GM23338 (cell line): ENCODE results near the gene STX16. TPM values are rescaled to one million over a fixed set of nuclear protein-coding genes. Genes with fewer than 3 reads are reported as not detected.

Experiments
- ATAC-seq: fragments of 200-7000 bp; cut with Tn5 transposase; 3 replicates; pipeline ENCODE4 v1.9.1; 2020
- DNase-seq: peaks from one replicate; pipeline ENCODE4 v3.0.0-alpha.2; 2015; ENCODE audit warnings: low spot score
- H2AFZ ChIP-seq: fragments of 200-600 bp; sonication (generic); 2 replicates; pipeline ENCODE4 v1.8.0; 2016; ENCODE audit warnings: antibody characterized with exemption, mild to moderate bottlenecking, moderate library complexity
- H3F3A ChIP-seq: fragments of 200-600 bp; sonication (generic); replicated peaks from 2 replicates; pipeline ENCODE4 v1.8.0; 2017; ENCODE audit warnings: antibody characterized with exemption, mixed run types, low read depth
- H3K27ac ChIP-seq: fragments of 200-600 bp; sonication (generic); 2 replicates; pipeline ENCODE4 v1.6.1; 2016; ENCODE audit warnings: low read depth
- H3K27me3 ChIP-seq: fragments of 200-600 bp; sonication (generic); 2 replicates; pipeline ENCODE4 v1.8.0; 2016; ENCODE audit warnings: mild to moderate bottlenecking, mixed run types, moderate library complexity; ENCODE audit not compliant: insufficient read depth
- H3K36me3 ChIP-seq: fragments of 200-600 bp; sonication (generic); 2 replicates; pipeline ENCODE4 v1.8.0; 2016; ENCODE audit warnings: mild to moderate bottlenecking; ENCODE audit not compliant: insufficient read depth
- H3K4me1 ChIP-seq: fragments of 200-600 bp; sonication (generic); 2 replicates; pipeline ENCODE4 v1.8.0; 2016; ENCODE audit warnings: mild to moderate bottlenecking, moderate library complexity; ENCODE audit not compliant: insufficient read depth
- H3K4me2 ChIP-seq: fragments of 200-600 bp; sonication (generic); 2 replicates; pipeline ENCODE4 v1.7.1; 2017; ENCODE audit warnings: mixed run types
- H3K4me3 ChIP-seq: fragments of 200-600 bp; sonication (generic); 2 replicates; pipeline ENCODE4 v1.6.1; 2016; ENCODE audit warnings: mixed run types
- H3K79me2 ChIP-seq: fragments of 200-600 bp; sonication (generic); replicated peaks from 2 replicates; pipeline ENCODE4 v1.8.0; 2017; ENCODE audit warnings: mild to moderate bottlenecking; ENCODE audit not compliant: insufficient read depth
- H3K9me2 ChIP-seq: fragments of 200-600 bp; sonication (generic); 2 replicates; pipeline ENCODE4 v1.8.0; 2017; ENCODE audit not compliant: insufficient read depth
- H4K20me1 ChIP-seq: fragments of 200-600 bp; sonication (generic); replicated peaks from 2 replicates; pipeline ENCODE4 v1.8.0; 2017; ENCODE audit warnings: mild to moderate bottlenecking; ENCODE audit not compliant: insufficient read depth
- H3K27ac Mint-ChIP-seq: 2 replicates; pipeline ENCODE4 v1.8.0; 2020; ENCODE audit warnings: inconsistent platforms, mild to moderate bottlenecking, moderate library complexity, mixed read lengths
- H3K27me3 Mint-ChIP-seq: 3 replicates; pipeline ENCODE4 v1.8.0; 2022; ENCODE audit warnings: low read depth, mild to moderate bottlenecking, moderate library complexity, mixed read lengths, inconsistent platforms; ENCODE audit not compliant: insufficient read depth, poor library complexity
- H3K36me3 Mint-ChIP-seq: 3 replicates; pipeline ENCODE4 v1.8.0; 2021; ENCODE audit warnings: low read depth, mild to moderate bottlenecking, inconsistent platforms, moderate library complexity, mixed read lengths
- H3K4me1 Mint-ChIP-seq: 3 replicates; pipeline ENCODE4 v1.8.0; 2020; ENCODE audit warnings: mild to moderate bottlenecking, inconsistent platforms, mixed read lengths
- H3K4me3 Mint-ChIP-seq: 3 replicates; pipeline ENCODE4 v1.8.0; 2021; ENCODE audit warnings: moderate library complexity, mild to moderate bottlenecking, inconsistent platforms, mixed read lengths
- H3K9me3 Mint-ChIP-seq: 3 replicates; pipeline ENCODE4 v1.8.0; 2020; ENCODE audit warnings: moderate library complexity, mild to moderate bottlenecking, inconsistent platforms, mixed read lengths
- EZH2 ChIP-seq: fragments of 200-600 bp; sonication (generic); IDR thresholded peaks from one replicate; pipeline ENCODE4 v1.8.0; 2017; ENCODE audit warnings: antibody characterized with exemption, mild to moderate bottlenecking, low read depth; ENCODE audit not compliant: unreplicated experiment
- EZH2phosphoT487 ChIP-seq: fragments of 200-600 bp; sonication (generic); IDR thresholded peaks from one replicate; pipeline ENCODE4 v1.8.1; 2018; ENCODE audit warnings: antibody characterized with exemption; ENCODE audit not compliant: unreplicated experiment
- JUNB ChIP-seq: IDR thresholded peaks from one replicate; pipeline ENCODE4 v1.6.1; 2016; ENCODE audit warnings: antibody characterized with exemption; ENCODE audit not compliant: unreplicated experiment
- NANOG ChIP-seq: IDR thresholded peaks from 2 replicates; pipeline ENCODE4 v1.6.1; 2016; ENCODE audit warnings: antibody characterized with exemption, borderline replicate concordance
- POLR2AphosphoS5 ChIP-seq: IDR thresholded peaks from 2 replicates; pipeline ENCODE4 v1.6.1; 2016; ENCODE audit warnings: antibody characterized with exemption, low read depth
- STAT1 ChIP-seq: IDR thresholded peaks from one replicate; pipeline ENCODE4 v1.6.1; 2016; ENCODE audit warnings: antibody characterized with exemption; ENCODE audit not compliant: unreplicated experiment
- ZNF114 ChIP-seq: fragments of 250-450 bp; sonication (Bioruptor Pico); IDR thresholded peaks from 2 replicates; pipeline ENCODE4 v1.5.0; 2020; ENCODE audit warnings: mild to moderate bottlenecking, moderate library complexity
- polyA plus RNA-seq: library from polyadenylated mRNA; unstranded; fragments of >200 nt; fragmentation: Nextera tagmentation; extraction: Ambion mirVana; gene quantifications from 2 replicates; pipeline ENCODE4 v1.2.1, GENCODE V29; 2016
- total RNA-seq: library from RNA; depleted of rRNA; stranded (reverse); fragments of >200 nt; shearing (Covaris generic); gene quantifications from 2 replicates; pipeline ENCODE4 v1.2.3, GENCODE V29; 2014
- TF ChIP-seq, protein P1 (sequence below): fragments of 250-450 bp; sonication (Bioruptor Pico); IDR thresholded peaks from 2 replicates; pipeline ENCODE4 v1.5.0; 2020; ENCODE audit warnings: mild to moderate bottlenecking, moderate library complexity
- TF ChIP-seq, protein P2 (sequence below): IDR thresholded peaks from one replicate; pipeline ENCODE4 v1.6.1; 2018; ENCODE audit warnings: antibody characterized with exemption; ENCODE audit not compliant: unreplicated experiment

Gene STX16
- total and polyA plus RNA-seq, 2 experiments from 2014 or later: 31.2 to 70.5 TPM

DNA sequence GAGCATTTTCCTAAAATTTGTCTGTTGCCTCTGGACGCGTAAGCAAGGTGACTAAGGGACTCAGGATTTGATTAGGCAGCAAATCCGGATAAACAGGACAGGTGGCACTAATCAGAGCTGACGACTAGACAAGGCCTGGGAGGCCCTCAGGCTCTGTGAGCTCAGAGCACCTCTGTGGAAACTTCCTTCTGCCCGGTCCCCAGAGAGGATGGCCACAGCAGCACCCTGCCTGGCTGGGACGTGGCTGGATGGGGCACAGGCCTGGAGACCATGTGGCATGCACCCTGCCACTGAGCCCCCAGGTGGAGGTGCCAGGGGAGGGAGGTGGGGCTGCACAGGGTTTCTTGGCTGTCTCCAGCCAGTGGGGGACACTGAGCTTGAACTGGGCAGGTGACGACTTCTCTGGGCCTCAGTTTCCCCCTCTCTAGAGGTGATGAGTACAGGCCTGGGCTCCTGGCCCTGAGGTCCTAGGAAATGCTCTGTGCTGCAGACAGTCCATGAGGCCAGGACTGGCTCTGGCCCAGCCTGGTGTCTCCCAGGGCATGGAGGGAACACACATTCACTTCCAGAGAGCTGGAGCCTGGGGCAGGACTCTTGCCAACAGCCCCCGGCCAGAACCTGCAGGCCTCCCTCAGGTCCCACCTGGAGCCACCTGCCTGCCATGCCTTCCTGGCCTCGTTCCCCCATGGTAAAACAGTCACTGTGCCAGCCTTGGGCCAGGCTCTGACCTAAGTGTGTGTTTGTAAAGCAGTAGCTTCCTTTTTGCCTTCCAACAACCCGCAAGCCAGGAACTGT, 39.6 kb upstream of the STX16 start:
- Histone ChIP-seq H3K79me2 (no peaks in the 10 kb centered on the region), H3K27ac (no peak overlapping the region), H3K36me3 (no peaks in the 10 kb centered on the region), H4K20me1 (no peaks in the 10 kb centered on the region), H2AFZ (no peak overlapping the region), H3K4me3 (no peak overlapping the region), H3F3A (no peaks in the 10 kb centered on the region), H3K27me3 (no peaks in the 10 kb centered on the region), H3K4me1 (no peaks in the 10 kb centered on the region), H3K4me2 (no peak overlapping the region), H3K9me2 (no peaks in the 10 kb centered on the region)
- no peak for DNase-seq
- Mint-ChIP-seq H3K27ac (no peak overlapping the region), H3K36me3 (peaks cover 2% of the 10 kb centered on the region; the same call in 1 of the 3 replicates), H3K27me3 (peaks cover 5% of the 10 kb centered on the region), H3K4me3 (no peak overlapping the region), H3K4me1 (no peaks in the 10 kb centered on the region; the same call in 2 of the 3 replicates), H3K9me3 (peaks cover 10% of the 10 kb centered on the region)
- no peak for ATAC-seq
- TF ChIP-seq ZNF114 (CRISPR knock-in tag) (no peak), POLR2AphosphoS5 (no peak), EZH2phosphoT487 (no peak), JUNB (no peak), NANOG (no peak), STAT1 (no peak), EZH2 (no peak)
- TF ChIP-seq, protein P1, sequence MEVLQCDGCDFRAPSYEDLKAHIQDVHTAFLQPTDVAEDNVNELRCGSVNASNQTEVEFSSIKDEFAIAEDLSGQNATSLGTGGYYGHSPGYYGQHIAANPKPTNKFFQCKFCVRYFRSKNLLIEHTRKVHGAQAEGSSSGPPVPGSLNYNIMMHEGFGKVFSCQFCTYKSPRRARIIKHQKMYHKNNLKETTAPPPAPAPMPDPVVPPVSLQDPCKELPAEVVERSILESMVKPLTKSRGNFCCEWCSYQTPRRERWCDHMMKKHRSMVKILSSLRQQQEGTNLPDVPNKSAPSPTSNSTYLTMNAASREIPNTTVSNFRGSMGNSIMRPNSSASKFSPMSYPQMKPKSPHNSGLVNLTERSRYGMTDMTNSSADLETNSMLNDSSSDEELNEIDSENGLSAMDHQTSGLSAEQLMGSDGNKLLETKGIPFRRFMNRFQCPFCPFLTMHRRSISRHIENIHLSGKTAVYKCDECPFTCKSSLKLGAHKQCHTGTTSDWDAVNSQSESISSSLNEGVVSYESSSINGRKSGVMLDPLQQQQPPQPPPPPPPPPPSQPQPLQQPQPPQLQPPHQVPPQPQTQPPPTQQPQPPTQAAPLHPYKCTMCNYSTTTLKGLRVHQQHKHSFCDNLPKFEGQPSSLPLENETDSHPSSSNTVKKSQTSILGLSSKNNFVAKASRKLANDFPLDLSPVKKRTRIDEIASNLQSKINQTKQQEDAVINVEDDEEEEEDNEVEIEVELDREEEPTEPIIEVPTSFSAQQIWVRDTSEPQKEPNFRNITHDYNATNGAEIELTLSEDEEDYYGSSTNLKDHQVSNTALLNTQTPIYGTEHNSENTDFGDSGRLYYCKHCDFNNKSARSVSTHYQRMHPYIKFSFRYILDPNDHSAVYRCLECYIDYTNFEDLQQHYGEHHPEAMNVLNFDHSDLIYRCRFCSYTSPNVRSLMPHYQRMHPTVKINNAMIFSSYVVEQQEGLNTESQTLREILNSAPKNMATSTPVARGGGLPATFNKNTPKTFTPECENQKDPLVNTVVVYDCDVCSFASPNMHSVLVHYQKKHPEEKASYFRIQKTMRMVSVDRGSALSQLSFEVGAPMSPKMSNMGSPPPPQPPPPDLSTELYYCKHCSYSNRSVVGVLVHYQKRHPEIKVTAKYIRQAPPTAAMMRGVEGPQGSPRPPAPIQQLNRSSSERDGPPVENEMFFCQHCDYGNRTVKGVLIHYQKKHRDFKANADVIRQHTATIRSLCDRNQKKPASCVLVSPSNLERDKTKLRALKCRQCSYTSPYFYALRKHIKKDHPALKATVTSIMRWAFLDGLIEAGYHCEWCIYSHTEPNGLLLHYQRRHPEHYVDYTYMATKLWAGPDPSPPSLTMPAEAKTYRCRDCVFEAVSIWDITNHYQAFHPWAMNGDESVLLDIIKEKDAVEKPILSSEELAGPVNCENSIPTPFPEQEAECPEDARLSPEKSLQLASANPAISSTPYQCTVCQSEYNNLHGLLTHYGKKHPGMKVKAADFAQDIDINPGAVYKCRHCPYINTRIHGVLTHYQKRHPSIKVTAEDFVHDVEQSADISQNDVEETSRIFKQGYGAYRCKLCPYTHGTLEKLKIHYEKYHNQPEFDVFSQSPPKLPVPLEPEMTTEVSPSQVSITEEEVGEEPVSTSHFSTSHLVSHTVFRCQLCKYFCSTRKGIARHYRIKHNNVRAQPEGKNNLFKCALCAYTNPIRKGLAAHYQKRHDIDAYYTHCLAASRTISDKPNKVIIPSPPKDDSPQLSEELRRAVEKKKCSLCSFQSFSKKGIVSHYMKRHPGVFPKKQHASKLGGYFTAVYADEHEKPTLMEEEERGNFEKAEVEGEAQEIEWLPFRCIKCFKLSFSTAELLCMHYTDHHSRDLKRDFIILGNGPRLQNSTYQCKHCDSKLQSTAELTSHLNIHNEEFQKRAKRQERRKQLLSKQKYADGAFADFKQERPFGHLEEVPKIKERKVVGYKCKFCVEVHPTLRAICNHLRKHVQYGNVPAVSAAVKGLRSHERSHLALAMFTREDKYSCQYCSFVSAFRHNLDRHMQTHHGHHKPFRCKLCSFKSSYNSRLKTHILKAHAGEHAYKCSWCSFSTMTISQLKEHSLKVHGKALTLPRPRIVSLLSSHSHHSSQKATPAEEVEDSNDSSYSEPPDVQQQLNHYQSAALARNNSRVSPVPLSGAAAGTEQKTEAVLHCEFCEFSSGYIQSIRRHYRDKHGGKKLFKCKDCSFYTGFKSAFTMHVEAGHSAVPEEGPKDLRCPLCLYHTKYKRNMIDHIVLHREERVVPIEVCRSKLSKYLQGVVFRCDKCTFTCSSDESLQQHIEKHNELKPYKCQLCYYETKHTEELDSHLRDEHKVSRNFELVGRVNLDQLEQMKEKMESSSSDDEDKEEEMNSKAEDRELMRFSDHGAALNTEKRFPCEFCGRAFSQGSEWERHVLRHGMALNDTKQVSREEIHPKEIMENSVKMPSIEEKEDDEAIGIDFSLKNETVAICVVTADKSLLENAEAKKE: no peak
- TF ChIP-seq, protein P2, sequence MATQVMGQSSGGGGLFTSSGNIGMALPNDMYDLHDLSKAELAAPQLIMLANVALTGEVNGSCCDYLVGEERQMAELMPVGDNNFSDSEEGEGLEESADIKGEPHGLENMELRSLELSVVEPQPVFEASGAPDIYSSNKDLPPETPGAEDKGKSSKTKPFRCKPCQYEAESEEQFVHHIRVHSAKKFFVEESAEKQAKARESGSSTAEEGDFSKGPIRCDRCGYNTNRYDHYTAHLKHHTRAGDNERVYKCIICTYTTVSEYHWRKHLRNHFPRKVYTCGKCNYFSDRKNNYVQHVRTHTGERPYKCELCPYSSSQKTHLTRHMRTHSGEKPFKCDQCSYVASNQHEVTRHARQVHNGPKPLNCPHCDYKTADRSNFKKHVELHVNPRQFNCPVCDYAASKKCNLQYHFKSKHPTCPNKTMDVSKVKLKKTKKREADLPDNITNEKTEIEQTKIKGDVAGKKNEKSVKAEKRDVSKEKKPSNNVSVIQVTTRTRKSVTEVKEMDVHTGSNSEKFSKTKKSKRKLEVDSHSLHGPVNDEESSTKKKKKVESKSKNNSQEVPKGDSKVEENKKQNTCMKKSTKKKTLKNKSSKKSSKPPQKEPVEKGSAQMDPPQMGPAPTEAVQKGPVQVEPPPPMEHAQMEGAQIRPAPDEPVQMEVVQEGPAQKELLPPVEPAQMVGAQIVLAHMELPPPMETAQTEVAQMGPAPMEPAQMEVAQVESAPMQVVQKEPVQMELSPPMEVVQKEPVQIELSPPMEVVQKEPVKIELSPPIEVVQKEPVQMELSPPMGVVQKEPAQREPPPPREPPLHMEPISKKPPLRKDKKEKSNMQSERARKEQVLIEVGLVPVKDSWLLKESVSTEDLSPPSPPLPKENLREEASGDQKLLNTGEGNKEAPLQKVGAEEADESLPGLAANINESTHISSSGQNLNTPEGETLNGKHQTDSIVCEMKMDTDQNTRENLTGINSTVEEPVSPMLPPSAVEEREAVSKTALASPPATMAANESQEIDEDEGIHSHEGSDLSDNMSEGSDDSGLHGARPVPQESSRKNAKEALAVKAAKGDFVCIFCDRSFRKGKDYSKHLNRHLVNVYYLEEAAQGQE: no peak
